ENCODE measurements around the gene FARSB. TPM values are rescaled to one million over a fixed set of nuclear protein-coding genes. Genes with fewer than 3 reads are reported as not detected.

FARSB gene
- total and polyA plus RNA-seq, 3 experiments from 2014 or later, result 23.8 to 58.5 (median 57.0) TPM

- H3K4me3 ChIP-seq (ENCODE audit: low read length), result no peak overlapping the region
- ChIA-PET CTCF (no interaction called here), POLR2A (no interaction called here)
- DNase-seq, result no peak
- peaks cover 0 to 6% of the 10 kb centered on the region in 2 donors for H3K27me3 Mint-ChIP-seq
- H3K4me1 Mint-ChIP-seq, result peaks cover 0 to 3% (median 2%) of the 10 kb centered on the region in 3 donors
- no peaks in the 10 kb centered on the region for H3K4me1 ChIP-seq (ENCODE audit: insufficient read depth, low read length)
- peaks cover 0 to 5% (median 3%) of the 10 kb centered on the region in 3 donors for H3K36me3 Mint-ChIP-seq
- H3K4me3 Mint-ChIP-seq, result no peak overlapping the region
- H3K27me3 ChIP-seq (ENCODE audit: insufficient read depth, low read length, poor library complexity, severe bottlenecking), result no peaks in the 10 kb centered on the region
- no peak overlapping the region for H3K27ac ChIP-seq (ENCODE audit: low read depth, low read length)
- peaks cover 0 to 2% (median 0%) of the 10 kb centered on the region in 5 donors for H3K9me3 Mint-ChIP-seq
- no peak overlapping the region for H3K27ac Mint-ChIP-seq
- no peaks in the 10 kb centered on the region for H3K36me3 ChIP-seq (ENCODE audit: insufficient read depth, low read length)
- H3K9me3 ChIP-seq (ENCODE audit: low read length), result no peaks in the 10 kb centered on the region
These were observed 94.7 kb downstream of the FARSB start for GRCh38 chr2:222561151-222561550.

- no peaks in the 10 kb centered on the region for H3K4me1 Mint-ChIP-seq
- Histone ChIP-seq H3K27me3 (ENCODE audit: insufficient read depth, low read length, poor library complexity, severe bottlenecking) (no peaks in the 10 kb centered on the region), H3K9me3 (ENCODE audit: low read length) (no peaks in the 10 kb centered on the region), H3K4me1 (ENCODE audit: insufficient read depth, low read length) (no peaks in the 10 kb centered on the region), H3K4me3 (ENCODE audit: low read length) (no peak overlapping the region), H3K27ac (ENCODE audit: low read depth, low read length) (no peak overlapping the region), H3K36me3 (ENCODE audit: insufficient read depth, low read length) (no peaks in the 10 kb centered on the region)
- ChIA-PET CTCF (no interaction called here), POLR2A (interaction anchor here (0.6 kb wide), 1 partner anchor 194 kb away, joined by 8 read pairs; no protein-coding TSS in a partner anchor)
- no peaks in the 10 kb centered on the region for H3K36me3 Mint-ChIP-seq
- peaks cover 9 to 13% of the 10 kb centered on the region in 2 donors for H3K27me3 Mint-ChIP-seq
- no peak overlapping the region for H3K27ac Mint-ChIP-seq
- DNase-seq, result no peak
- H3K9me3 Mint-ChIP-seq, result no peaks in the 10 kb centered on the region
- H3K4me3 Mint-ChIP-seq, result no peak overlapping the region
These were observed 101.4 kb downstream of the FARSB start for GRCh38 chr2:222554517-222554916.

GRCh38 chr2:222548992-222549391 is 106.9 kb downstream of the FARSB start:
- CTCF ChIA-PET, result no interaction called here
- DNase-seq, result no peak

GRCh38 chr2:222547083-222547482 is 108.8 kb downstream of the FARSB start:
- H3K36me3 ChIP-seq (ENCODE audit: insufficient read depth, low read length), result no peaks in the 10 kb centered on the region
- Mint-ChIP-seq H3K27me3 (peaks cover 4 to 6% of the 10 kb centered on the region in 2 donors), H3K9me3 (no peaks in the 10 kb centered on the region), H3K27ac (no peak overlapping the region), H3K4me1 (no peaks in the 10 kb centered on the region), H3K36me3 (no peaks in the 10 kb centered on the region), H3K4me3 (no peak overlapping the region)
- H3K27me3 ChIP-seq (ENCODE audit: insufficient read depth, low read length, poor library complexity, severe bottlenecking), result no peaks in the 10 kb centered on the region
- H3K4me1 ChIP-seq (ENCODE audit: insufficient read depth, low read length), result no peaks in the 10 kb centered on the region
- no peaks in the 10 kb centered on the region for H3K9me3 ChIP-seq (ENCODE audit: low read length)
- no peak for DNase-seq
- CTCF ChIA-PET, result no interaction called here
- no peak overlapping the region for H3K27ac ChIP-seq (ENCODE audit: low read depth, low read length)
- POLR2A ChIA-PET, result no interaction called here
- H3K4me3 ChIP-seq (ENCODE audit: low read length), result no peak overlapping the region

More at GRCh38 chr2:222548992-222549391, 106.9 kb downstream of the FARSB start:
- H3K27ac ChIP-seq (ENCODE audit: low read depth, low read length), result no peak overlapping the region
- no peaks in the 10 kb centered on the region for H3K36me3 ChIP-seq (ENCODE audit: insufficient read depth, low read length)
- POLR2A ChIA-PET, result no interaction called here
- Mint-ChIP-seq H3K27ac (no peak overlapping the region), H3K9me3 (no peaks in the 10 kb centered on the region), H3K4me1 (no peaks in the 10 kb centered on the region), H3K36me3 (no peaks in the 10 kb centered on the region), H3K4me3 (no peak overlapping the region), H3K27me3 (peaks cover 4 to 13% of the 10 kb centered on the region in 2 donors)
- H3K4me3 ChIP-seq (ENCODE audit: low read length), result no peak overlapping the region
- H3K9me3 ChIP-seq (ENCODE audit: low read length), result no peaks in the 10 kb centered on the region
- H3K27me3 ChIP-seq (ENCODE audit: insufficient read depth, low read length, poor library complexity, severe bottlenecking), result no peaks in the 10 kb centered on the region
- H3K4me1 ChIP-seq (ENCODE audit: insufficient read depth, low read length), result no peaks in the 10 kb centered on the region

GRCh38 chr2:222545823-222546795 is 109.8 kb downstream of the FARSB start:
- H3K4me1 ChIP-seq (ENCODE audit: insufficient read depth, low read length), result no peaks in the 10 kb centered on the region
- H3K27me3 ChIP-seq (ENCODE audit: insufficient read depth, low read length, poor library complexity, severe bottlenecking), result no peaks in the 10 kb centered on the region
- H3K4me3 ChIP-seq (ENCODE audit: low read length), result no peak overlapping the region
- Mint-ChIP-seq H3K9me3 (no peaks in the 10 kb centered on the region), H3K27ac (no peak overlapping the region), H3K36me3 (no peaks in the 10 kb centered on the region), H3K4me3 (no peak overlapping the region), H3K4me1 (no peaks in the 10 kb centered on the region), H3K27me3 (peaks cover 3 to 4% of the 10 kb centered on the region in 2 donors)
- CTCF ChIA-PET, result no interaction called here
- no peaks in the 10 kb centered on the region for H3K9me3 ChIP-seq (ENCODE audit: low read length)
- H3K27ac ChIP-seq (ENCODE audit: low read depth, low read length), result no peak overlapping the region
- POLR2A ChIA-PET, result no interaction called here
- no peaks in the 10 kb centered on the region for H3K36me3 ChIP-seq (ENCODE audit: insufficient read depth, low read length)
- no peak for DNase-seq

GRCh38 chr2:222544661-222545060 is 111.2 kb downstream of the FARSB start:
- H3K9me3 Mint-ChIP-seq, result no peaks in the 10 kb centered on the region
- CTCF ChIA-PET, result no interaction called here
- Histone ChIP-seq H3K27me3 (ENCODE audit: insufficient read depth, low read length, poor library complexity, severe bottlenecking) (no peaks in the 10 kb centered on the region), H3K27ac (ENCODE audit: low read depth, low read length) (no peak overlapping the region), H3K9me3 (ENCODE audit: low read length) (no peaks in the 10 kb centered on the region), H3K36me3 (ENCODE audit: insufficient read depth, low read length) (no peaks in the 10 kb centered on the region), H3K4me3 (ENCODE audit: low read length) (no peak overlapping the region), H3K4me1 (ENCODE audit: insufficient read depth, low read length) (no peaks in the 10 kb centered on the region)
- H3K4me3 Mint-ChIP-seq, result no peak overlapping the region
- POLR2A ChIA-PET, result no interaction called here
- H3K27me3 Mint-ChIP-seq, result peaks cover 0 to 4% of the 10 kb centered on the region in 2 donors
- DNase-seq, result no peak
- no peaks in the 10 kb centered on the region for H3K4me1 Mint-ChIP-seq
- H3K36me3 Mint-ChIP-seq, result no peaks in the 10 kb centered on the region
- H3K27ac Mint-ChIP-seq, result no peak overlapping the region

GRCh38 chr2:222538535-222538934 is 117.4 kb downstream of the FARSB start:
- Mint-ChIP-seq H3K27ac (no peak overlapping the region), H3K36me3 (no peaks in the 10 kb centered on the region), H3K27me3 (no peaks in the 10 kb centered on the region), H3K4me3 (no peak overlapping the region), H3K4me1 (no peaks in the 10 kb centered on the region), H3K9me3 (no peaks in the 10 kb centered on the region)
- no peak overlapping the region for H3K4me3 ChIP-seq (ENCODE audit: low read length)
- no peaks in the 10 kb centered on the region for H3K4me1 ChIP-seq (ENCODE audit: insufficient read depth, low read length)
- POLR2A ChIA-PET, result no interaction called here
- no peak overlapping the region for H3K27ac ChIP-seq (ENCODE audit: low read depth, low read length)
- H3K9me3 ChIP-seq (ENCODE audit: low read length), result no peaks in the 10 kb centered on the region
- no peak for DNase-seq
- no peaks in the 10 kb centered on the region for H3K36me3 ChIP-seq (ENCODE audit: insufficient read depth, low read length)
- CTCF ChIA-PET, result no interaction called here
- H3K27me3 ChIP-seq (ENCODE audit: insufficient read depth, low read length, poor library complexity, severe bottlenecking), result no peaks in the 10 kb centered on the region

- Mint-ChIP-seq H3K27me3 (peaks cover 0 to 1% of the 10 kb centered on the region in 2 donors), H3K36me3 (peaks cover 0 to 2% (median 0%) of the 10 kb centered on the region in 3 donors), H3K27ac (no peak overlapping the region), H3K4me3 (no peak overlapping the region), H3K9me3 (no peaks in the 10 kb centered on the region), H3K4me1 (no peaks in the 10 kb centered on the region)
- no peak overlapping the region for H3K27ac ChIP-seq (ENCODE audit: low read depth, low read length)
- H3K9me3 ChIP-seq (ENCODE audit: low read length), result no peaks in the 10 kb centered on the region
- H3K27me3 ChIP-seq (ENCODE audit: insufficient read depth, low read length, poor library complexity, severe bottlenecking), result no peaks in the 10 kb centered on the region
- no peaks in the 10 kb centered on the region for H3K4me1 ChIP-seq (ENCODE audit: insufficient read depth, low read length)
- no peak overlapping the region for H3K4me3 ChIP-seq (ENCODE audit: low read length)
- no peak for DNase-seq
- H3K36me3 ChIP-seq (ENCODE audit: insufficient read depth, low read length), result no peaks in the 10 kb centered on the region
- ChIA-PET CTCF (no interaction called here), POLR2A (no interaction called here)
These were observed 120.4 kb downstream of the FARSB start for GRCh38 chr2:222535477-222535876.

All from CD8-positive, alpha-beta memory T cell (primary cell).